Measurements from ENCODE around the gene FRMD3. TPM values are rescaled to one million over a fixed set of nuclear protein-coding genes. Genes with fewer than 3 reads are reported as not detected.

The FRMD3 gene
- polyA plus RNA-seq, 1 donor from 2014 or later = 13.0 TPM

DNA sequence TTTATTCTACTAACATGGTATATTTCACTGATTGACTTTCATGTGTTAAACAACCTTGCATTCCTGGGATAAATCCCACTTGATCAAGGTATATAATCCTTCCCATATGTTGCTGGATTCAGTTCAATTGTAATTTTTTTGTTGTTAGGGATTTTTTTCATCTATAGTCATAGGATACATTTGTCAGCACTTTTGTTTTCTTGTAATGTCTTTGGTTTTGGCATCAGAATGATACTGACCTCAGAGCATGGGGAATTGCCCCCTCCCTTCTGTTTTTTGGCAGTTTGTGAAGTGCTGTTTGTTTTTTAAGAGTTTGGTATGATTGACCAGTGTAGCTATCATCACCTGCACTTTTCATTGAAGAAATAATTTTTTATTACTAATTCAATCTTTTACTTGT lies 298.5 kb downstream of the FRMD3 start:
- TF ChIP-seq TAF1 (IDR thresholded peaks at IDR 0.05; ENCODE audit: low read depth) = no peak
- TF ChIP-seq POLR2AphosphoS5 (IDR thresholded peaks at IDR 0.05) = no peak
- no peak for TF ChIP-seq MXI1 (conservative IDR thresholded peaks at IDR 0.05; ENCODE audit: poor library complexity, severe bottlenecking)
- H3K9ac ChIP-seq (ENCODE audit: low read length) = no peak overlapping the region
- H2AFZ ChIP-seq (ENCODE audit: low read depth, low read length) = no peak overlapping the region
- no peaks in the 10 kb centered on the region for H3F3A ChIP-seq (ENCODE audit: insufficient read depth, low read length, poor library complexity, severe bottlenecking)
- no peaks in the 10 kb centered on the region for H3K36me3 ChIP-seq (ENCODE audit: insufficient read depth, low read length)
- H3K4me3 ChIP-seq (ENCODE audit: low read length) = no peak overlapping the region
- no peaks in the 10 kb centered on the region for H4K20me1 ChIP-seq (ENCODE audit: insufficient read depth)
- no peak overlapping the region for H3K4me2 ChIP-seq (ENCODE audit: low read length)
- H3K9me2 ChIP-seq (ENCODE audit: insufficient read depth, low read length) = no peaks in the 10 kb centered on the region
- no peaks in the 10 kb centered on the region for H3K9me3 ChIP-seq (ENCODE audit: low read length)
- no peaks in the 10 kb centered on the region for H3K79me2 ChIP-seq (replicated peaks; ENCODE audit: insufficient read depth, low read length)
- H3K27ac ChIP-seq (ENCODE audit: low read length) = no peak overlapping the region
- no peaks in the 10 kb centered on the region for H3K27me3 ChIP-seq (ENCODE audit: insufficient read depth, low read depth, low read length)

DNA sequence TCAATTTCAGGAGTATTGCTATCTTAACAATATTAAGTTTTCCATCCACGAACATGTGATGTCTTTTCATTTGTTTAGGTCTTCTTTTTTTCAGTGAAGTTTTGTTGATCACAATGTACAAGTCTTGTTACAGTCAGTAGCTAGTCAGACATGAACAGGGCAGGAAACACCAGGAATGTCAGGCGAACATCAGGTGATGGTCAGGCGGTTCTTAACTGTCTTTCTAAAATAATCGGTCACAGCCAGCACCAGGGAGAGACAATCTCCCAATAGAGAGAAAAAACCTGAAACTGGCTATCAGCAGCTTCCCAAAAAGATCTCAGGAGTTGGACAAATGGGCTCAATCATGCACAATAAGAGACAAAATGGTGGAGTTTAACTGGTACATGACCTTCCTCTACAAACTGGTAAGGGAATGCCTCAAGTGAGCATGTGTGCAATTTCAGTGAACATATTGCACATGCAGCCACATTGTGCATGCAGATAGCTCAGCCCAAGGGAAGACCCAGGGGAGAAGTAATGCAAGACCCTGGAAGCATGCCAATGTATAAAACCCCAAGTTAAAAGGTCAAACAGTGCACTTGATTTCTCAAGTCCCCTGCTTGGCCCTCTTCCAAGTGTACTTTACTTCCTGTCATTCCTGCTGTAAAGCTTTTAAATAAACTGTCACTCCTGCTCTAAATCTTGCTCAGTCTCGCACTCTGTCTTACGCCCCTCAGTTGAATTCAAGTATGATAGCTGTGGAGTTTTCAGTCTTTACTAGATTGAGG lies 299.1 kb downstream of the FRMD3 start:
- TF ChIP-seq, protein P1, sequence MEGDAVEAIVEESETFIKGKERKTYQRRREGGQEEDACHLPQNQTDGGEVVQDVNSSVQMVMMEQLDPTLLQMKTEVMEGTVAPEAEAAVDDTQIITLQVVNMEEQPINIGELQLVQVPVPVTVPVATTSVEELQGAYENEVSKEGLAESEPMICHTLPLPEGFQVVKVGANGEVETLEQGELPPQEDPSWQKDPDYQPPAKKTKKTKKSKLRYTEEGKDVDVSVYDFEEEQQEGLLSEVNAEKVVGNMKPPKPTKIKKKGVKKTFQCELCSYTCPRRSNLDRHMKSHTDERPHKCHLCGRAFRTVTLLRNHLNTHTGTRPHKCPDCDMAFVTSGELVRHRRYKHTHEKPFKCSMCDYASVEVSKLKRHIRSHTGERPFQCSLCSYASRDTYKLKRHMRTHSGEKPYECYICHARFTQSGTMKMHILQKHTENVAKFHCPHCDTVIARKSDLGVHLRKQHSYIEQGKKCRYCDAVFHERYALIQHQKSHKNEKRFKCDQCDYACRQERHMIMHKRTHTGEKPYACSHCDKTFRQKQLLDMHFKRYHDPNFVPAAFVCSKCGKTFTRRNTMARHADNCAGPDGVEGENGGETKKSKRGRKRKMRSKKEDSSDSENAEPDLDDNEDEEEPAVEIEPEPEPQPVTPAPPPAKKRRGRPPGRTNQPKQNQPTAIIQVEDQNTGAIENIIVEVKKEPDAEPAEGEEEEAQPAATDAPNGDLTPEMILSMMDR (IDR thresholded peaks at IDR 0.05; ENCODE audit: poor library complexity, severe bottlenecking) = no peak
- no peak for TF ChIP-seq MXI1 (conservative IDR thresholded peaks at IDR 0.05; ENCODE audit: poor library complexity, severe bottlenecking)
- TF ChIP-seq SMC3 (conservative IDR thresholded peaks at IDR 0.05; ENCODE audit: poor library complexity) = no peak
- no peak for TF ChIP-seq RAD21 (conservative IDR thresholded peaks at IDR 0.05)
- no peak for TF ChIP-seq EP300 (conservative IDR thresholded peaks at IDR 0.05; ENCODE audit: poor library complexity, severe bottlenecking)
- TF ChIP-seq TAF1 (IDR thresholded peaks at IDR 0.05; ENCODE audit: low read depth) = no peak
- TF ChIP-seq, protein P2, sequence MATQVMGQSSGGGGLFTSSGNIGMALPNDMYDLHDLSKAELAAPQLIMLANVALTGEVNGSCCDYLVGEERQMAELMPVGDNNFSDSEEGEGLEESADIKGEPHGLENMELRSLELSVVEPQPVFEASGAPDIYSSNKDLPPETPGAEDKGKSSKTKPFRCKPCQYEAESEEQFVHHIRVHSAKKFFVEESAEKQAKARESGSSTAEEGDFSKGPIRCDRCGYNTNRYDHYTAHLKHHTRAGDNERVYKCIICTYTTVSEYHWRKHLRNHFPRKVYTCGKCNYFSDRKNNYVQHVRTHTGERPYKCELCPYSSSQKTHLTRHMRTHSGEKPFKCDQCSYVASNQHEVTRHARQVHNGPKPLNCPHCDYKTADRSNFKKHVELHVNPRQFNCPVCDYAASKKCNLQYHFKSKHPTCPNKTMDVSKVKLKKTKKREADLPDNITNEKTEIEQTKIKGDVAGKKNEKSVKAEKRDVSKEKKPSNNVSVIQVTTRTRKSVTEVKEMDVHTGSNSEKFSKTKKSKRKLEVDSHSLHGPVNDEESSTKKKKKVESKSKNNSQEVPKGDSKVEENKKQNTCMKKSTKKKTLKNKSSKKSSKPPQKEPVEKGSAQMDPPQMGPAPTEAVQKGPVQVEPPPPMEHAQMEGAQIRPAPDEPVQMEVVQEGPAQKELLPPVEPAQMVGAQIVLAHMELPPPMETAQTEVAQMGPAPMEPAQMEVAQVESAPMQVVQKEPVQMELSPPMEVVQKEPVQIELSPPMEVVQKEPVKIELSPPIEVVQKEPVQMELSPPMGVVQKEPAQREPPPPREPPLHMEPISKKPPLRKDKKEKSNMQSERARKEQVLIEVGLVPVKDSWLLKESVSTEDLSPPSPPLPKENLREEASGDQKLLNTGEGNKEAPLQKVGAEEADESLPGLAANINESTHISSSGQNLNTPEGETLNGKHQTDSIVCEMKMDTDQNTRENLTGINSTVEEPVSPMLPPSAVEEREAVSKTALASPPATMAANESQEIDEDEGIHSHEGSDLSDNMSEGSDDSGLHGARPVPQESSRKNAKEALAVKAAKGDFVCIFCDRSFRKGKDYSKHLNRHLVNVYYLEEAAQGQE (IDR thresholded peaks at IDR 0.05; ENCODE audit: borderline replicate concordance) = no peak
- TF ChIP-seq EZH2 (IDR thresholded peaks at IDR 0.05; ENCODE audit: borderline replicate concordance, insufficient read depth, low read length, poor library complexity, severe bottlenecking) = no peak
- TF ChIP-seq POLR2AphosphoS5 (IDR thresholded peaks at IDR 0.05) = no peak
- H3F3A ChIP-seq (ENCODE audit: insufficient read depth, low read length, poor library complexity, severe bottlenecking) = no peaks in the 10 kb centered on the region
- no peak overlapping the region for H3K4me2 ChIP-seq (ENCODE audit: low read length)
- no peaks in the 10 kb centered on the region for H3K79me2 ChIP-seq (replicated peaks; ENCODE audit: insufficient read depth, low read length)
- H3K9ac ChIP-seq (ENCODE audit: low read length) = no peak overlapping the region
- H3K27ac ChIP-seq (ENCODE audit: low read length) = no peak overlapping the region
- H3K9me2 ChIP-seq (ENCODE audit: insufficient read depth, low read length) = no peaks in the 10 kb centered on the region
- H3K36me3 ChIP-seq (ENCODE audit: insufficient read depth, low read length) = no peaks in the 10 kb centered on the region
- H3K4me3 ChIP-seq (ENCODE audit: low read length) = no peak overlapping the region
- H2AFZ ChIP-seq (ENCODE audit: low read depth, low read length) = no peak overlapping the region
- no peaks in the 10 kb centered on the region for H4K20me1 ChIP-seq (ENCODE audit: insufficient read depth)
- H3K9me3 ChIP-seq (ENCODE audit: low read length) = no peaks in the 10 kb centered on the region
- no peaks in the 10 kb centered on the region for H3K27me3 ChIP-seq (ENCODE audit: insufficient read depth, low read depth, low read length)

Measured in neural cell (in vitro differentiated cells).